HG03108 (cell line): ENCODE measurements around the gene TPST2.

Source experiments
- ATAC-seq: cut with Tn5 transposase; IDR thresholded peaks from one replicate; pipeline ENCODE4 v1.9.1; 2021; ENCODE audit warnings: moderate library complexity; ENCODE audit not compliant: unreplicated experiment

TPST2 gene

GRCh38 chr22:26610996-26611395 is 21.1 kb upstream of the TPST2 start:
- no peak for ATAC-seq

GRCh38 chr22:26610072-26610958 is 20.4 kb upstream of the TPST2 start:
- peak; percentile 64 for ATAC-seq

GRCh38 chr22:26609287-26609686 is 19.4 kb upstream of the TPST2 start:
- ATAC-seq, result no peak

DNA sequence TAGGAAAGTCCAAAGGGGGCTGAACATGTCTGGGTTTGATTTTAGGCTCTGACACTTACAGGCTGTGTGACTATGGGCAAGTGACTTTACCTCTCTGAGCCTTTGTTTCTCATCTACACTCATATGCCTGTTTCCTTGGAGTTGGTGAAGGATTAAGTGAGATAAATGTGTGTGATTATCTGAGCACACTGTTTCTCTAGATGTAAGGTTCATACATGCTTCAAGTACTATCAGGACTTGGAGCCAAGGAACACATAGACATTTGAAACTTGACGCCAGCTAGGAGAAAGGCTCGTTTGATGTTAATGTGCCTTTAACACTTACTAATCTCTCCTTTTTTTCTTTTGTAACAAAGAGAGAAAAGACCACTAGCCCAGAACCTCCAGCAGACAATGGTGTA is 18.2 kb upstream of the TPST2 start:
- ATAC-seq, result no peak

DNA sequence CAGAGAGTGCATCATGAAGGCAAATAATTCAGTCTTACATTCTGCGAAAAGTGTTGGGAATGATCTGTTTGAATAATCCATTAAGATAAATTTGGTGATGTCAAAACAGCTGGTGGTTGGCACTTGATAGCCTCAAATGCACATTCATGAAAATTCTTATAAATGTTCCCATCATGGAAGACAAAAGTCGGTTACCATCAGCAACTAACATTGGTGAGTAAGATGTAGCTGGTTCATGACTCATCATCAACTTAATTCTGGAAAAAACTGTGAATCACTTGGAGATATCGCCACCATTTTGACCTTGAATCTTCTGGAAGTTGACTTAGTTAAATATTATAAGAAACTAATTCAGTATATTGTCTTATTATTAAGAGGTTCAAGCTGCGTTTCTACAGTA is 16.7 kb upstream of the TPST2 start:
- no peak for ATAC-seq

DNA sequence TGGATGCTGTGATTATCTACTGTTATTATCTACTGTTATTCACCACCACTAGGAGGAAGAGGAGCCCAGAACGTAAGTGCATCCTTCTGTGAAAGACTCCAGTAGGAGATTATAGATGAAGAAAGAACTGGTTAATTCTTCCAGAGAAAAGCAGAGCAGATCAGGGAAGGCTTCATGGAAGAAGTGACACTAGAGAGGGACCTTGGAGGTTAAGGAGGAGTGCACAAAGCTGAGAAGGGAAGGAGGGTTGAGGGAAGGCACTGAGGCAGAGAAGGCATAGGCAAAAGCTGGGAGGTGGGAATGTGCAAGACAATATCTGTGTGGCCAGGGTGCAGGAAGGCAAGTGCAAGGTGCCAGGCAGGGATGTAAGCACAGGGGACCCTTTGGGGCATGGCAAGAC is 14.4 kb upstream of the TPST2 start:
- no peak for ATAC-seq

- no peak for ATAC-seq
Observed at GRCh38 chr22:26602127-26602526, 12.2 kb upstream of the TPST2 start.

DNA sequence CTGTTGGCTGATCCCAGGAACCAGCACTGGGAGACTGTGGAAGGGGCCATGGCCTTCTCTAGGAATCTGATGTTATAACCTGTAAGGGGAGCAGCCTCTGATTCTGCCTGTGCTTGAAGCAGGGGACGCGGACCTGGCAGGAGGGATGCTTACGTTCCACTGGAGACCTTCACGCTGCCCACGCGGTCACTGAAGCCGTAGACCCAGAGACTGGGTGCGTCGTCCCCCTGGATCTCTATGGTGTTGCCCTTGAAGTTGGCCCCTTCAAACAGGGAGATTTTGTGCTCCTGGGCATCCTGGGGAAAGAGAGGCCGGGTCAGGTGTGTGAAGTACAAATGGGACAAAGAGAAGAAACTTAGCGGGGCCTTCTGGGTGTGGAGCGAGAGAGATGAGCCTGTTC is 11.8 kb upstream of the TPST2 start:
- ATAC-seq, result no peak

GRCh38 chr22:26599505-26599904 is 9.6 kb upstream of the TPST2 start:
- ATAC-seq, result no peak

- no peak for ATAC-seq
Observed at GRCh38 chr22:26597480-26597879, 7.5 kb upstream of the TPST2 start.

DNA sequence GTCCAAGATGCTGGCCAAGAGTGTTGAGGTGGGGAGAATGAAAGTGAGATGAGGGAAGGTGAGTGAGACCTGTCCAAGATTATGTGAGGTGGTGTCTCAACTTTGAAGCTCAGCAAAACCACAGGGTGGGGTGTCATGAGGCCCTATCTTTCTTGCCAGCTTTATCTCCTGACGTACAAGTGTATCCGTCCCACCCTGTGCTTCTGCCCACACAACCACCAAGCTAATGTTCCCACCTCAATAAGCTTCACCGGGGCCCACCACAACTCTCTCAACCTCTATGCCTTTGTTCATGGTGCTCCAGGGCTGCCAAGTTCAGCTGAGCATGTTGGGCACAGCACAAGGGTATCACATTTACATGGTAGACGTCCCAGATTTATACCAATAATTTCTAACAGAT is 7.1 kb upstream of the TPST2 start:
- no peak for ATAC-seq

GRCh38 chr22:26593763-26594162 is 3.8 kb upstream of the TPST2 start:
- ATAC-seq, result no peak

DNA sequence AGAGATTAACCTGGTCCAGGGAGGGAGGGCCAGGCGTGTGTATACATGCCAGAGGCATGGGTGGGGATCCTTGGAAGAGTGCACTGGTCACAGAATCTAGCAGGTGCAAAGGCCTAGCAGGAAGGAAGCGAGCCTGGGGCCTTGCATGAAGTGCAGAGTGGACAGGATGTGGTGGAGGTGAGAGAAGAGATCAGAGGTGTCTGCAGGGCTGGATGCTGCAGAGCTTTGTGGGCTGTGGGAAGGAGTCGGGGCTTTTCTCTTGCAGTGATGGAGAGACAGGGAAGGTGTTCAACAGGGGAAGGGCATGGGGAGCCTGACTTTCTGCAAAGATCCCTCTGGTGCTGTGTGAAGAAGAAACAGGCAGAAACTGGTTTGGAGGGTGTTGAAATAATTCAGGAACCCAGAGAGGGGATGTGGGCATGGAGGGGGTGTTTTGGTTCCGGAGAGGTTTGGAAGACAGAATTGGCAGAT is 2.5 kb upstream of the TPST2 start:
- peak; percentile 63 for ATAC-seq

DNA sequence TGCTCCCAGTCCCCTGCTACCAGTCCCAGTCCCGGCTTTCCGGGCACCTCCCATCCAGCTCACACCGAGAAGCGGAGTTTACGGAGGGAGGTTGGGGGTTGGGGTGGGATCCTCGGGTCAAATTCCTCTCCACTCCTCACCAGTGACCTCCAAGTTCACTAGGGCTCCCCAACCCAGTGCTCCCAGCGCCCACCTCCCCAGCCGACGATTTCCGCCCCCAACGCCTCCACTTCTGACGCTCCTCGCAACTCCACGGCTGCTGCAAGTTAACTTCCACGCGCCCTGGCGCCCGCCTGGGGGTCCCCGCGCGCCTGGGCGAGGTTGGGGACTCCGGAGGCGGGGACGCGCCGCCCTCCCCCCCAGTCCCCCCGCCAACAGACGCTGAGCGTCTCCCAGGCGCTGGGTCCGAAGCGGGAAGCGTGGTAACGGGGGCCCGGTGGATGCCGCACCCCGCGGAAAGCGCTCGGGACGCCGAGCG is 526 bp downstream of the TPST2 start:
- ATAC-seq, result no peak

- ATAC-seq, result no peak
Observed at GRCh38 chr22:26588729-26589366, 1.1 kb downstream of the TPST2 start.

DNA sequence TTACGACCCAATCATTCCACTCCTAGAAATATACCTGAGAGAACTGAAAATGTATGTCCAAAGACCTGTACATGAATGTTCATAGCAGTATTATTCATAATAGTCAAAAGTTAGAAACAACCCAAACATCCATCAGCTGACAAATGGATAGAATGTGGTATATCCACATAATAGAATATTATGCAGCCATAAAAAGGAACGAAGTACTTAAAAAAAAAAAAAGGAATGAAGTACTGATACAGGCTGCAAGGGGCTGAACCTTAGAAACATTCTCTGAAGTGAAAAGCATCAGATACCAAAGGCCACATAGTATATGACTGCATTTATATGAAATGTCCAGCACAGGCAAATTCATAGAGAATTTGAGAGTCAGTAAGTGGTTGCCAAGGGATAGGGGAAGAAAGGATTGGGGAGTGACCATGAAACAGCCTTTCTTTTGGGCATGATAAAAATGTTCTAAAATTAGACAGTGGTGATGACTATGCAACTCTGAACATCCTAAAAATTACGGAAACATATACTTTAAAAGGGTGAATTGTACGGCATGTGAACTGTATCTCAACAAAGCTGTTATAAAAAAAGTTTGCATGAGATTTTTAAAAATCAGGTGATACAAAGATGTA is 1.8 kb downstream of the TPST2 start:
- no peak for ATAC-seq

- no peak for ATAC-seq
Observed at GRCh38 chr22:26586556-26587325, 3.2 kb downstream of the TPST2 start.

GRCh38 chr22:26585104-26585790 is 4.7 kb downstream of the TPST2 start:
- ATAC-seq, result no peak

DNA sequence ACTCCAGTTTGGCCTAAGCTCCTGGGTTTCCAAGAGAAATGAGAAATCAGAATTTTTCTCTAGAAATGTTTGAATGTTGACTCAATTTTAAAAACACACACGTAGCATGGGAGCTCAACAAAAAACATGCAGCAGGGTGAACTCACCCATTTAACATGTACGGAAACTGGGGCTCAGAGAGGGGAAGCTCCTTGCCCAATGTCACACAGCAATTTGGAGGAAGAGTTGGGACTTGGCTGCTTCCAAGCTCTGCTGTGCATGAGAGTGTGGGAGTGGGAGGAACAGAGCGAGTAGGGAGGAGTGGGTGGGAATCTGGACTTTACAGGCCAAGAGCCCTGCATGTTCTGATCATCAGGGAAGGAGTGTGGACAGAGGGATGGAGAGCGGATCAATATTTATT is 5.9 kb downstream of the TPST2 start:
- no peak for ATAC-seq

GRCh38 chr22:26581633-26582168 is 8.2 kb downstream of the TPST2 start:
- ATAC-seq, result no peak
